Transverse colon (tissue), 4 donors: ENCODE results near the gene CEBPA.

Source experiments
- EP300 ChIP-seq: sonication (generic); formaldehyde crosslinking; IDR thresholded peaks from one replicate; pipeline ENCODE4 v1.6.1; 2017; ENCODE audit warnings: antibody characterized with exemption, low read depth
- POLR2A ChIP-seq: fragments of 450-650 bp; IDR thresholded peaks from one replicate; pipeline ENCODE4 v1.6.1; 2016; ENCODE audit warnings: antibody characterized with exemption, mild to moderate bottlenecking, moderate library complexity
- POLR2AphosphoS5 ChIP-seq, 3 donors: sonication (generic); formaldehyde crosslinking; IDR thresholded peaks; one replicate each; pipeline ENCODE4 v1.6.1; 2016; ENCODE audit warnings: antibody characterized with exemption in 3 of 3
- TF ChIP-seq, protein P1 (sequence below), 5 experiments: fragments of 200-600 bp in 3 of 5; fragments of 450-650 bp in 2 of 5; sonication (generic) in 3 of 5; IDR thresholded peaks; 1 replicate in 2 of 5; 2 replicates in 3 of 5; pipeline ENCODE4 v1.5.1; 2016 to 2017; ENCODE audit warnings: antibody characterized with exemption in 5 of 5, inconsistent platforms in 3 of 5, mild to moderate bottlenecking in 2 of 5, moderate library complexity in 1 of 5

DNA sequence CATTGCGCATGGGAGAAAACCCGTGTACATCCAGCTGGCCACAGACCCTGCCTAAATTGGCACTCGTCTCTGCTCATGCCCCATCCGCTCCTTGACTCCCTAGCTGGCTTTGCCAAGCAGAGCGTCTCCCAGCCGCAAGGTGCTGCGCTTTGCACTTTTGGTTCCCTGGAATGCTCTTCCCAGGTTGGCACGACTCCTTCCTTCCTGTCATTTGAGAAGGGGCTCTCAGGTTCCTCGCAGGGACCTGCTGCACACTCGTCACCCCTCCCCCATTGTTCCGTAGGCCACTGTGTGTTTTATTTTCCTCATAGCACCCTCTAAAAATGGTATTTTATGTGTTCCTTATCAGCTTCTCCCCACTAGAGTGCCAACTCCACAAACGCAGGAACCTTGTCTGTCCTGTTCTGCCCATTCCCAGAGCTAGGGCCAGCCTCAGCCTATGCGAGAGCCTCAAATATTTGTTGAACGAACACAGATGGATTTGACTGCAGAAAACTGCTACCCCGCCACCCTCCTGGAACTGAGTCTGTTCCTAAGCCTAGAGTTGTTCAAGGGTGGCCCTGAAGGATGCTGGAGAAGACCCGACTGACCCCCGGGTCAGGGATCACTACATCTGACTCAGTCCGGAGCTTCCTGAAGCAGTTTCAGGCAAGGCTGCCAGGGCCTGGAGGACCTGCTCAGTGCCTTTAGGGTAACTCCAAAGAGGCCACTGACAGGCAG is 8.4 kb upstream of the CEBPA start:
- TF ChIP-seq, protein P1, sequence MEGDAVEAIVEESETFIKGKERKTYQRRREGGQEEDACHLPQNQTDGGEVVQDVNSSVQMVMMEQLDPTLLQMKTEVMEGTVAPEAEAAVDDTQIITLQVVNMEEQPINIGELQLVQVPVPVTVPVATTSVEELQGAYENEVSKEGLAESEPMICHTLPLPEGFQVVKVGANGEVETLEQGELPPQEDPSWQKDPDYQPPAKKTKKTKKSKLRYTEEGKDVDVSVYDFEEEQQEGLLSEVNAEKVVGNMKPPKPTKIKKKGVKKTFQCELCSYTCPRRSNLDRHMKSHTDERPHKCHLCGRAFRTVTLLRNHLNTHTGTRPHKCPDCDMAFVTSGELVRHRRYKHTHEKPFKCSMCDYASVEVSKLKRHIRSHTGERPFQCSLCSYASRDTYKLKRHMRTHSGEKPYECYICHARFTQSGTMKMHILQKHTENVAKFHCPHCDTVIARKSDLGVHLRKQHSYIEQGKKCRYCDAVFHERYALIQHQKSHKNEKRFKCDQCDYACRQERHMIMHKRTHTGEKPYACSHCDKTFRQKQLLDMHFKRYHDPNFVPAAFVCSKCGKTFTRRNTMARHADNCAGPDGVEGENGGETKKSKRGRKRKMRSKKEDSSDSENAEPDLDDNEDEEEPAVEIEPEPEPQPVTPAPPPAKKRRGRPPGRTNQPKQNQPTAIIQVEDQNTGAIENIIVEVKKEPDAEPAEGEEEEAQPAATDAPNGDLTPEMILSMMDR (IDR thresholded peaks at IDR 0.05) = peak in 3 of 5 experiments; percentile 15 to 45 (median 34)
- no peak for TF ChIP-seq POLR2A
- no peak for TF ChIP-seq EP300
- no peak for TF ChIP-seq POLR2AphosphoS5 (IDR thresholded peaks at IDR 0.05)
